Mesenchymal stem cell (in vitro differentiated cells and primary cell): Measurements from ENCODE around the gene ERN1.

Source experiments
- DNase-seq: peaks from one replicate; pipeline ENCODE4 v3.0.0-alpha.2; 2013
- H2AFZ ChIP-seq: one replicate; pipeline ENCODE4 v1.6.1; 2013; ENCODE audit warnings: low read depth, mild to moderate bottlenecking, control low read depth, inconsistent platforms, low read length, moderate library complexity
- H2AK5ac ChIP-seq: 2 replicates; pipeline ENCODE4 v1.6.1; 2013; ENCODE audit warnings: low read length, moderate library complexity, mild to moderate bottlenecking, inconsistent platforms; ENCODE audit not compliant: severe bottlenecking
- H2BK120ac ChIP-seq: one replicate; pipeline ENCODE4 v1.6.1; 2013; ENCODE audit warnings: low read depth, mild to moderate bottlenecking, inconsistent platforms, low read length, moderate library complexity
- H2BK12ac ChIP-seq, 2 experiments: one replicate each; pipeline ENCODE4 v1.6.1; 2013; ENCODE audit warnings: inconsistent platforms in 2 of 2, low read length in 2 of 2, mild to moderate bottlenecking in 2 of 2, moderate library complexity in 2 of 2, control low read depth in 1 of 2
- H2BK15ac ChIP-seq: one replicate; pipeline ENCODE4 v1.6.1; 2013; ENCODE audit warnings: mild to moderate bottlenecking, low read depth, inconsistent platforms; ENCODE audit not compliant: poor library complexity, severe bottlenecking
- H2BK5ac ChIP-seq: 2 replicates; pipeline ENCODE4 v1.6.1; 2013; ENCODE audit warnings: low read depth, mild to moderate bottlenecking, low read length, control low read depth, inconsistent platforms; ENCODE audit not compliant: poor library complexity, severe bottlenecking
- H3K14ac ChIP-seq, 2 experiments: one replicate each; pipeline ENCODE4 v1.6.1; 2013; ENCODE audit warnings: inconsistent platforms in 2 of 2, low read length in 2 of 2, control low read depth in 1 of 2, mild to moderate bottlenecking in 1 of 2, moderate library complexity in 1 of 2
- H3K18ac ChIP-seq, 2 experiments: one replicate each; pipeline ENCODE4 v1.6.1; 2013; ENCODE audit warnings: inconsistent platforms in 2 of 2, low read length in 2 of 2, control low read depth in 1 of 2, low read depth in 1 of 2, mild to moderate bottlenecking in 1 of 2
- H3K23ac ChIP-seq, 2 experiments: one replicate each; pipeline ENCODE4 v1.6.1; 2013; ENCODE audit warnings: inconsistent platforms in 2 of 2, low read length in 2 of 2, mild to moderate bottlenecking in 2 of 2, moderate library complexity in 2 of 2, control low read depth in 1 of 2
- H3K27ac ChIP-seq: 2 replicates; pipeline ENCODE4 v1.5.1; 2013; ENCODE audit warnings: mild to moderate bottlenecking, moderate library complexity, low read length, control low read depth, inconsistent platforms; ENCODE audit not compliant: poor library complexity, severe bottlenecking
- H3K27me3 ChIP-seq, 2 experiments: 2 replicates each; pipeline versions ENCODE4 v1.6.1 to v1.7.0; 2013; ENCODE audit warnings: low read length in 2 of 2, mild to moderate bottlenecking in 2 of 2, moderate library complexity in 2 of 2, control low read depth in 1 of 2, inconsistent platforms in 1 of 2; ENCODE audit not compliant: control insufficient read depth in 1 of 2, insufficient read depth in 1 of 2
- H3K36me3 ChIP-seq, 2 experiments: 2 replicates each; pipeline versions ENCODE4 v1.6.1 to v1.7.0; 2013; ENCODE audit warnings: low read length in 2 of 2, control low read depth in 1 of 2, inconsistent platforms in 1 of 2, low read depth in 1 of 2, mild to moderate bottlenecking in 1 of 2; ENCODE audit not compliant: insufficient read depth in 2 of 2, control insufficient read depth in 1 of 2
- H3K4ac ChIP-seq, 2 experiments: one replicate each; pipeline ENCODE4 v1.6.1; 2013; ENCODE audit warnings: inconsistent platforms in 2 of 2, low read length in 2 of 2, mild to moderate bottlenecking in 2 of 2, moderate library complexity in 2 of 2, control low read depth in 1 of 2, low read depth in 1 of 2
- H3K4me1 ChIP-seq: 2 replicates; pipeline ENCODE4 v1.6.1; 2013; ENCODE audit warnings: low read depth, low read length, control low read depth; ENCODE audit not compliant: control insufficient read depth, insufficient read depth
- H3K4me2 ChIP-seq: 2 replicates; pipeline ENCODE4 v1.6.1; 2013; ENCODE audit warnings: low read length, mild to moderate bottlenecking, inconsistent platforms; ENCODE audit not compliant: poor library complexity, severe bottlenecking
- H3K4me3 ChIP-seq, 2 experiments: 2 replicates each; pipeline versions ENCODE4 v1.5.1 to v1.7.0; 2013; ENCODE audit warnings: low read length in 2 of 2, mild to moderate bottlenecking in 2 of 2, control low read depth in 1 of 2, low read depth in 1 of 2; ENCODE audit not compliant: insufficient read depth in 1 of 2
- H3K79me1 ChIP-seq: replicated peaks from 2 replicates; pipeline ENCODE4 v1.6.1; 2013; ENCODE audit warnings: mild to moderate bottlenecking, control low read depth, low read length, inconsistent platforms; ENCODE audit not compliant: poor library complexity, severe bottlenecking
- H3K9ac ChIP-seq: 2 replicates; pipeline ENCODE4 v1.7.0; 2013; ENCODE audit warnings: mild to moderate bottlenecking, low read length, moderate library complexity
- H3K9me3 ChIP-seq: 2 replicates; pipeline ENCODE4 v1.7.0; 2013; ENCODE audit warnings: mild to moderate bottlenecking, low read length; ENCODE audit not compliant: control insufficient read depth
- H4K8ac ChIP-seq: one replicate; pipeline ENCODE4 v1.6.1; 2013; ENCODE audit warnings: inconsistent platforms, mild to moderate bottlenecking, low read length, moderate library complexity
- H4K91ac ChIP-seq: one replicate; pipeline ENCODE4 v1.6.1; 2013; ENCODE audit warnings: mild to moderate bottlenecking, low read length, inconsistent platforms
- WGBS: methylation state at CpG from one replicate; pipeline ENCODE4 v1.1.7; 2013; ENCODE audit warnings: mixed read lengths; 5-methylcytosine and 5-hydroxymethylcytosine counted together

ERN1 gene

DNA sequence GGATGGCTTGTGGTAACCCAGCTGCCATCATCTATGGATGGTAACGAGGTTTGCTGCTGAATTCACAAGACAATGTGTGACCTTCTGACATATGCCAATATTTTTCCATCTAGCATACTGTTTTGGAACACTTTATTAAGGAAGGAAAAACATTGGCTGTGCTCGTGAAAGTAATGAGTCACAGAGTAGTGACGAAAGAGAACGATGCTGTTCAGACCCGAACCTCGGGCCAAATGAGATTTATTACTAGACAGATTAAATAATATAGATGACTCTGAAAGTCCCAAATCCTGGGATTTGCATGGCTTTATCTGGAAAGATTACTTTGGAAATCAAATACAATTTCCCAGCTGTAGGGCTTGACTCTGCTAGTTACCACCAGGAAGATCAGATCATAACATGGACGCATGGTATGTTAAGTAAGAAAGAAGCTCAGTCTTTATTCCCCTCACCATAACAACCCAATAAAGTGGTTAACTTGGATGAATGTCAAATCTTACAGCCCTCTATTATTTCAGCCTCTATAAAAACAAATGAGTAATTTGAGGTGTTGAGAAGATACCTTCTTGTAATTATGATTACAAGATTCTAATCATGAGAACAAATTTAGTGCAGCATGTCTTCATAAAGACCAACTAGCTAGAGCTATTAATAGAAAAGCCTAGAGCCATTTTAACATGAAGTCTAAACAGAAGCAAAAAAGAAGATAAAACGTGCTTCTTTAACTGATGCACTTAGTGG lies 32.6 kb downstream of the ERN1 start:
- Histone ChIP-seq H3K9me3 (no peaks in the 10 kb centered on the region), H3K18ac (no peak overlapping the region), H3K4me3 (no peak overlapping the region), H2BK15ac (no peak overlapping the region), H3K27ac (no peak overlapping the region), H3K9ac (peak overlapping the region; percentile 4), H3K4ac (no peak overlapping the region), H2BK120ac (no peak overlapping the region), H3K36me3 (peaks cover 7 to 29% of the 10 kb centered on the region in 2 experiments), H3K79me1 (peaks cover 15% of the 10 kb centered on the region), H2BK12ac (no peak overlapping the region), H4K8ac (no peak overlapping the region), H2AK5ac (no peak overlapping the region), H3K14ac (no peak overlapping the region), H2BK5ac (no peak overlapping the region), H3K23ac (no peak overlapping the region), H3K27me3 (no peaks in the 10 kb centered on the region), H4K91ac (no peak overlapping the region), H3K4me1 (peaks cover 1% of the 10 kb centered on the region), H2AFZ (no peak overlapping the region), H3K4me2 (no peak overlapping the region)
- DNase-seq, result peak; percentile 48
- WGBS, result 69% methylated on average over 5 of the region's 8 CpGs

DNA sequence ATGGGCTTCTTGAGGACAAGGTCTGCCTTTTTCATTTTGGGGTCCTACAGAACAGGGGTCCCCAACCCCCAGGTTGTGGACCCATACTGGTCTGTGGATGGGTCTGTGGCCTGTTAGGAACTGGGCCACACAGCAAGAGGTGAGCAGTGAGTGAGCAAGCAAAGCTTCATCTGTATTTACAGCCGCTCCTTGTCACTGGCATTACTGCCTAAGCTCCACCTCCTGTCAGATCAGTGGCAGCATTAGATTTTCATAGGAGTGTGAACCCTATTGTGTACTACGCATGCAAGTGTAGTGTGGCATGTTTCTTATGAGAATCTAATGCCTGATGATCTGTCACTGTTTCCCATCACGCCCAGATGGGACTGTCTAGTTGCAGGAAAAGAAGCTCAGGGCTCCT lies 33.9 kb downstream of the ERN1 start:
- H2AK5ac ChIP-seq, result no peak overlapping the region
- H2BK12ac ChIP-seq, result no peak overlapping the region
- H3K27me3 ChIP-seq, result no peaks in the 10 kb centered on the region
- no peak overlapping the region for H3K14ac ChIP-seq
- peaks cover 13% of the 10 kb centered on the region for H3K79me1 ChIP-seq
- no peak overlapping the region for H2AFZ ChIP-seq
- no peak overlapping the region for H3K18ac ChIP-seq
- no peak overlapping the region for H3K4ac ChIP-seq
- no peak overlapping the region for H3K4me3 ChIP-seq
- no peak overlapping the region for H2BK15ac ChIP-seq
- no peak overlapping the region for H2BK5ac ChIP-seq
- DNase-seq, result no peak
- H3K36me3 ChIP-seq, result peaks cover 7 to 26% of the 10 kb centered on the region in 2 experiments
- H4K91ac ChIP-seq, result no peak overlapping the region
- H3K4me1 ChIP-seq, result peaks cover 1% of the 10 kb centered on the region
- H3K9me3 ChIP-seq, result no peaks in the 10 kb centered on the region
- H3K27ac ChIP-seq, result no peak overlapping the region
- H3K23ac ChIP-seq, result no peak overlapping the region
- H3K4me2 ChIP-seq, result no peak overlapping the region
- 92% methylated on average over 2 of the region's 3 CpGs for WGBS
- no peak overlapping the region for H3K9ac ChIP-seq
- no peak overlapping the region for H4K8ac ChIP-seq
- H2BK120ac ChIP-seq, result no peak overlapping the region

DNA sequence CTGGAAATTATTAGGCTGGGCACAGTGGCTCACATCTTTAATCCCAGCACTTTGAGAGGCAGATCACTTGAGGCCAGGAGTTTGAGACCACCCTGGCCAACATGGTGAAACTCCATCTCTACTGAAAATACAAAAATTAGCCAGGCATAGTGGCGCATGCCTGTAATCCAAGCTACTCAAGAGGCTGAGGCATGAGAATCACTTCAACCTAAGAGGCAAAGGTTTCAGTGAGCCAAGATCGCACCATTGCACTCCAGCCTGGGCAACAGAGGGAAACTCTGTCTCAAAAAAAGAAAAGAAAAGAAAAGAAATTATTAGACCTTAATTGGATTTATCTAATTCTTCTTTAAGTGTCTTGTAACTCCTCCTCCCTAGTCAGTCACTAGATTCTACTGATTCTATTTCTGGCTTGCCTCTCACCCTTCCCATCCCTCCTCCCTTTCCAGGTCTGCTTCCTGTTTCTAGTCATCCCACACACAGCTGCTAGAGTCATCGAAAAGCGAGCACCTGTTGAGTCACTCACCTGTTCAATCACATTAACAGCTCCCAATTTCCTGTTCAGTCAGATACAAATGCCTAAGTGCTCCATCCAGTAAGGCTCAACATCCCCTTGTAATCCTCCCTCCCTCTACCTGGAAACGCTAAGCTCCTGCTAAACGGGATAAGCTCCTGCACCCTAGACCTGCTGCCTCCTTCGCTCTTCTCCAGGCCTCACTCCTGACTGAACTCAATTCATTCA lies 34.6 kb downstream of the ERN1 start:
- no peak overlapping the region for H2BK120ac ChIP-seq

DNA sequence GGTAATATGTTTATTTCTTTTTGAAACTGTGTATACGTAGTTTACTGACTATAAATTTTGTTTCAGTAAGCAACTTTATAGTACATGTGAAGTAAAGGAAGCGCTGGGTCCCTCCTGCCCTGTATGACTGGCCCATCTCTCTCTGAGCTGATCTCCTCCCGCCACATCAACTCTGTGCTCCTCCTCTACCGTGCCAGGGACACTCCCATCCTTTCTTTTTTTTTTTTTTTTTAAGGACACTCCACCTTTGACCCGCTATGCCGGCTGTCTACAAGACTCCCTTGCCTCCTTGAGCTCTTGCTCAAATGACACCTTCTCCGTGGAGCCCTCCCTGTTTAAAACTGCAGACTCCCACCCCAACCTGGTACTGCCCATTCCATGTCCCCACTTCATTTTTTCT lies 35.5 kb downstream of the ERN1 start:
- peaks cover 1% of the 10 kb centered on the region for H3K4me1 ChIP-seq
- H3K9ac ChIP-seq, result no peak overlapping the region
- H3K4me2 ChIP-seq, result no peak overlapping the region
- H3K4me3 ChIP-seq, result no peak overlapping the region
- H4K91ac ChIP-seq, result no peak overlapping the region
- DNase-seq, result no peak
- H2BK15ac ChIP-seq, result no peak overlapping the region
- H3K4ac ChIP-seq, result no peak overlapping the region
- H3K27ac ChIP-seq, result no peak overlapping the region
- H3K27me3 ChIP-seq, result no peaks in the 10 kb centered on the region
- no peak overlapping the region for H4K8ac ChIP-seq
- no peak overlapping the region for H3K18ac ChIP-seq
- H2BK5ac ChIP-seq, result no peak overlapping the region
- H3K14ac ChIP-seq, result no peak overlapping the region
- 92% methylated on average over 6 of the region's 7 CpGs for WGBS
- H2BK120ac ChIP-seq, result no peak overlapping the region
- H3K79me1 ChIP-seq, result peaks cover 5% of the 10 kb centered on the region
- no peaks in the 10 kb centered on the region for H3K9me3 ChIP-seq
- H2AFZ ChIP-seq, result no peak overlapping the region
- peaks cover 7 to 26% of the 10 kb centered on the region in 2 experiments for H3K36me3 ChIP-seq
- no peak overlapping the region for H2AK5ac ChIP-seq
- no peak overlapping the region for H3K23ac ChIP-seq
- H2BK12ac ChIP-seq, result no peak overlapping the region

More for the DNA sequence above, 34.6 kb downstream of the ERN1 start:
- Histone ChIP-seq H3K79me1 (peaks cover 10% of the 10 kb centered on the region), H3K14ac (no peak overlapping the region), H3K4me3 (no peak overlapping the region), H2AFZ (no peak overlapping the region), H4K91ac (no peak overlapping the region), H3K4ac (no peak overlapping the region), H3K27ac (no peak overlapping the region), H2BK12ac (peak overlapping the region in 1 of 2 experiments; percentile 33), H3K9ac (no peak overlapping the region), H3K9me3 (no peaks in the 10 kb centered on the region), H2BK5ac (no peak overlapping the region), H4K8ac (no peak overlapping the region), H3K23ac (no peak overlapping the region), H3K27me3 (no peaks in the 10 kb centered on the region), H2AK5ac (no peak overlapping the region), H2BK15ac (no peak overlapping the region), H3K4me1 (peaks cover 1% of the 10 kb centered on the region), H3K18ac (no peak overlapping the region), H3K4me2 (no peak overlapping the region), H3K36me3 (peaks cover 7 to 26% of the 10 kb centered on the region in 2 experiments)
- 92% methylated on average over 6 of the region's 7 CpGs for WGBS
- no peak for DNase-seq
